ENCODE data around the gene ZFYVE16. TPM values are rescaled to one million over a fixed set of nuclear protein-coding genes. Genes with fewer than 3 reads are reported as not detected.

The ZFYVE16 gene
- total and polyA plus RNA-seq, 2 of the 13 experiments (the other 11 are each of a cell fraction or from before 2014, with no cell fraction given): 9.3 to 33.3 TPM

- TF ChIP-seq, protein P1, sequence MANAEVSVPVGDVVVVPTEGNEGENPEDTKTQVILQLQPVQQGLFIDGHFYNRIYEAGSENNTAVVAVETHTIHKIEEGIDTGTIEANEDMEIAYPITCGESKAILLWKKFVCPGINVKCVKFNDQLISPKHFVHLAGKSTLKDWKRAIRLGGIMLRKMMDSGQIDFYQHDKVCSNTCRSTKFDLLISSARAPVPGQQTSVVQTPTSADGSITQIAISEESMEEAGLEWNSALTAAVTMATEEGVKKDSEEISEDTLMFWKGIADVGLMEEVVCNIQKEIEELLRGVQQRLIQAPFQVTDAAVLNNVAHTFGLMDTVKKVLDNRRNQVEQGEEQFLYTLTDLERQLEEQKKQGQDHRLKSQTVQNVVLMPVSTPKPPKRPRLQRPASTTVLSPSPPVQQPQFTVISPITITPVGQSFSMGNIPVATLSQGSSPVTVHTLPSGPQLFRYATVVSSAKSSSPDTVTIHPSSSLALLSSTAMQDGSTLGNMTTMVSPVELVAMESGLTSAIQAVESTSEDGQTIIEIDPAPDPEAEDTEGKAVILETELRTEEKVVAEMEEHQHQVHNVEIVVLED (CRISPR knock-in tag; IDR thresholded peaks at IDR 0.05; ENCODE audit: borderline replicate concordance): no peak
- TF ChIP-seq ZNF724P (CRISPR knock-in tag; IDR thresholded peaks at IDR 0.05; ENCODE audit: borderline replicate concordance) (0 out of 2 replicates have a peak, but pooled peaks have one; percentile 57), SMYD3 (CRISPR knock-in tag; IDR thresholded peaks at IDR 0.05) (no peak), NAIF1 (CRISPR knock-in tag; IDR thresholded peaks at IDR 0.05; ENCODE audit: borderline replicate concordance) (no peak), ZNF772 (CRISPR knock-in tag; IDR thresholded peaks at IDR 0.05) (peak; percentile 78; the same call in 1 of the 2 replicates), EZH2 (conservative IDR thresholded peaks at IDR 0.05; ENCODE audit: low read depth, low read length) (no peak), KMT2A (CRISPR knock-in tag; IDR thresholded peaks at IDR 0.05) (peak; percentile 93), ZNF34 (CRISPR knock-in tag; IDR thresholded peaks at IDR 0.05; ENCODE audit: borderline replicate concordance) (no peak), ZNF605 (CRISPR knock-in tag; IDR thresholded peaks at IDR 0.05) (no peak), STAT5B (CRISPR knock-in tag; IDR thresholded peaks at IDR 0.05) (no peak), NR1H2 (CRISPR knock-in tag; IDR thresholded peaks at IDR 0.05; ENCODE audit: borderline replicate concordance, low read depth) (no peak), ZSCAN30 (CRISPR knock-in tag; IDR thresholded peaks at IDR 0.05) (no peak), CENPBD1 (CRISPR knock-in tag; IDR thresholded peaks at IDR 0.05; ENCODE audit: borderline replicate concordance, low read depth) (no peak), ZNF839 (CRISPR knock-in tag; IDR thresholded peaks at IDR 0.05; ENCODE audit: borderline replicate concordance) (no peak), RORA (CRISPR knock-in tag; IDR thresholded peaks at IDR 0.05) (no peak), ELF1 (CRISPR knock-in tag; IDR thresholded peaks at IDR 0.05) (no peak), KDM6A (CRISPR knock-in tag; IDR thresholded peaks at IDR 0.05; ENCODE audit: low read depth) (no peak), ARNTL (CRISPR knock-in tag; IDR thresholded peaks at IDR 0.05) (no peak), TEF (CRISPR knock-in tag; IDR thresholded peaks at IDR 0.05) (no peak), IRF1 (CRISPR knock-in tag; IDR thresholded peaks at IDR 0.05; ENCODE audit: low read depth) (no peak), ZNF713 (CRISPR knock-in tag; IDR thresholded peaks at IDR 0.05) (no peak), FOXC1 (CRISPR knock-in tag; IDR thresholded peaks at IDR 0.05; ENCODE audit: borderline replicate concordance) (no peak)
- TF ChIP-seq, protein P2, sequence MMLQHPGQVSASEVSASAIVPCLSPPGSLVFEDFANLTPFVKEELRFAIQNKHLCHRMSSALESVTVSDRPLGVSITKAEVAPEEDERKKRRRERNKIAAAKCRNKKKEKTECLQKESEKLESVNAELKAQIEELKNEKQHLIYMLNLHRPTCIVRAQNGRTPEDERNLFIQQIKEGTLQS (CRISPR knock-in tag; IDR thresholded peaks at IDR 0.05): no peak
- TF ChIP-seq, protein P3, sequence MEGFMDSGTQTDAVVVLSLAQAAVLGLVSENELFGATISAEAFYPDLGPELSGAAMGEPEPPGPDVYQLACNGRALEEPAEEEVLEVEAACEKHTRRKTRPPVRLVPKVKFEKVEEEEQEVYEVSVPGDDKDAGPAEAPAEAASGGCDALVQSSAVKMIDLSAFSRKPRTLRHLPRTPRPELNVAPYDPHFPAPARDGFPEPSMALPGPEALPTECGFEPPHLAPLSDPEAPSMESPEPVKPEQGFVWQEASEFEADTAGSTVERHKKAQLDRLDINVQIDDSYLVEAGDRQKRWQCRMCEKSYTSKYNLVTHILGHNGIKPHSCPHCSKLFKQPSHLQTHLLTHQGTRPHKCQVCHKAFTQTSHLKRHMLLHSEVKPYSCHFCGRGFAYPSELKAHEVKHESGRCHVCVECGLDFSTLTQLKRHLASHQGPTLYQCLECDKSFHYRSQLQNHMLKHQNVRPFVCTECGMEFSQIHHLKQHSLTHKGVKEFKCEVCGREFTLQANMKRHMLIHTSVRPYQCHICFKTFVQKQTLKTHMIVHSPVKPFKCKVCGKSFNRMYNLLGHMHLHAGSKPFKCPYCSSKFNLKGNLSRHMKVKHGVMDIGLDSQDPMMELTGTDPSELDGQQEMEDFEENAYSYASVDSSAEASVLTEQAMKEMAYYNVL (CRISPR knock-in tag; IDR thresholded peaks at IDR 0.05; ENCODE audit: borderline replicate concordance): peak; percentile 30; the same call in 1 of the 2 replicates
Measured at GRCh38 chr5:80408484-80409366, 861 bp downstream of the ZFYVE16 start (continued).
